ENCODE results near the gene SMIM33. TPM values are rescaled to one million over a fixed set of nuclear protein-coding genes. Genes with fewer than 3 reads are reported as not detected.

Gene SMIM33
- total and polyA plus RNA-seq, 2 donors (not counting 1 experiment from before 2014, with no cell fraction given): not detected

GRCh38 chr5:139514486-139514856 is 43.7 kb downstream of the SMIM33 start:
- Histone ChIP-seq H3K4me2 (ENCODE audit: extremely low read depth, insufficient read depth, low read length) (no peak overlapping the region), H3K4me3 (replicated peaks in 1 of 4; ENCODE audit: control extremely low read depth in 1 of 4, insufficient read depth in 1 of 4, low read depth in 3 of 4, low read length in 4 of 4) (no peak overlapping the region), H3K4me1 (ENCODE audit: control insufficient read depth, extremely low read depth, insufficient read depth, low read length) (peaks cover 3% of the 10 kb centered on the region), H3K9ac (ENCODE audit: insufficient read depth, low read length) (no peak overlapping the region), H3K27ac (ENCODE audit: insufficient read depth, low read length) (no peak overlapping the region), H4K20me1 (ENCODE audit: control insufficient read depth, extremely low read depth, insufficient read depth, low read length) (no peaks in the 10 kb centered on the region), H3K36me3 (ENCODE audit: control insufficient read depth, insufficient read depth, low read length) (no peaks in the 10 kb centered on the region), H3K9me3 (ENCODE audit: control insufficient read depth, insufficient read depth, low read depth, low read length) (no peaks in the 10 kb centered on the region), H3K27me3 (ENCODE audit: control insufficient read depth, insufficient read depth, low read length) (no peaks in the 10 kb centered on the region), H3K79me2 (ENCODE audit: control insufficient read depth, insufficient read depth, low read length) (no peaks in the 10 kb centered on the region), H2AFZ (ENCODE audit: low read length) (no peak overlapping the region)
- no peak for DNase-seq (ENCODE audit: low read depth in 2 of 2)
- TF ChIP-seq EZH2 (IDR thresholded peaks at IDR 0.05; ENCODE audit: low read length, missing control alignments) (no peak), CTCF (conservative IDR thresholded peaks at IDR 0.05 in 1 of 2, IDR thresholded peaks at IDR 0.05 in 1 of 2; ENCODE audit: low read depth in 1 of 2, low read length in 2 of 2) (no peak)

- peak overlapping the region; percentile 91 for H3K4me2 ChIP-seq (ENCODE audit: extremely low read depth, insufficient read depth, low read length)
- H3K9ac ChIP-seq (ENCODE audit: insufficient read depth, low read length): peak overlapping the region; percentile 73
- H3K27me3 ChIP-seq (ENCODE audit: control insufficient read depth, insufficient read depth, low read length): no peaks in the 10 kb centered on the region
- no peak for TF ChIP-seq EZH2 (IDR thresholded peaks at IDR 0.05; ENCODE audit: low read length, missing control alignments)
- TF ChIP-seq CTCF (conservative IDR thresholded peaks at IDR 0.05 in 1 of 2, IDR thresholded peaks at IDR 0.05 in 1 of 2; ENCODE audit: low read depth in 1 of 2, low read length in 2 of 2): peak; percentile 70 to 80
- no peaks in the 10 kb centered on the region for H3K79me2 ChIP-seq (ENCODE audit: control insufficient read depth, insufficient read depth, low read length)
- peaks cover 3% of the 10 kb centered on the region for H3K4me1 ChIP-seq (ENCODE audit: control insufficient read depth, extremely low read depth, insufficient read depth, low read length)
- peak overlapping the region; percentile 46 to 64 (median 60) for H3K4me3 ChIP-seq (replicated peaks in 1 of 4; ENCODE audit: control extremely low read depth in 1 of 4, insufficient read depth in 1 of 4, low read depth in 3 of 4, low read length in 4 of 4)
- no peaks in the 10 kb centered on the region for H4K20me1 ChIP-seq (ENCODE audit: control insufficient read depth, extremely low read depth, insufficient read depth, low read length)
- H3K36me3 ChIP-seq (ENCODE audit: control insufficient read depth, insufficient read depth, low read length): no peaks in the 10 kb centered on the region
- peak overlapping the region; percentile 63 for H3K27ac ChIP-seq (ENCODE audit: insufficient read depth, low read length)
- H2AFZ ChIP-seq (ENCODE audit: low read length): peak overlapping the region; percentile 100
- DNase-seq (ENCODE audit: low read depth in 2 of 2): peak; percentile 76 to 81
- H3K9me3 ChIP-seq (ENCODE audit: control insufficient read depth, insufficient read depth, low read depth, low read length): no peaks in the 10 kb centered on the region
These were observed 47.1 kb downstream of the SMIM33 start for GRCh38 chr5:139517683-139518564.

Other genes with a start within 250 kb of the SMIM33 start
- 183 and 275 TPM in 2 replicates for gene MATR3, start 177.3 kb upstream of the SMIM33 start, total RNA-seq
- 167 and 175 TPM in 2 replicates for gene MATR3, start 177.3 kb upstream of the SMIM33 start, polyA plus RNA-seq
- gene PAIP2, start 129.2 kb upstream of the SMIM33 start, total RNA-seq: 59.0 and 68.1 TPM in 2 replicates
- 79.6 and 105 TPM in 2 replicates for gene PAIP2, start 129.2 kb upstream of the SMIM33 start, polyA plus RNA-seq
- not detected in 2 replicates for gene SLC23A1, start 87.7 kb upstream of the SMIM33 start, total RNA-seq
- gene SLC23A1, start 87.7 kb upstream of the SMIM33 start, polyA plus RNA-seq: not detected in 2 replicates
- gene MZB1, start 81.1 kb upstream of the SMIM33 start, total RNA-seq: 0.17 TPM in 1 of 2 replicates, not detected in the other
- gene MZB1, start 81.1 kb upstream of the SMIM33 start, polyA plus RNA-seq: not detected in 2 replicates
- 0.77 and 1.5 TPM in 2 replicates for gene PROB1, start 75.9 kb upstream of the SMIM33 start, total RNA-seq
- gene PROB1, start 75.9 kb upstream of the SMIM33 start, polyA plus RNA-seq: 0.34 and 0.43 TPM in 2 replicates
- gene SPATA24, start 66.9 kb upstream of the SMIM33 start, total RNA-seq: 6.4 and 7.4 TPM in 2 replicates
- gene SPATA24, start 66.9 kb upstream of the SMIM33 start, polyA plus RNA-seq: 5.3 and 5.6 TPM in 2 replicates
- 12.6 and 13.6 TPM in 2 replicates for gene DNAJC18, start 31.5 kb upstream of the SMIM33 start, total RNA-seq
- 9.4 and 14.6 TPM in 2 replicates for gene DNAJC18, start 31.5 kb upstream of the SMIM33 start, polyA plus RNA-seq
- gene ECSCR, start 8.3 kb upstream of the SMIM33 start, total RNA-seq: not detected in 2 replicates
- gene ECSCR, start 8.3 kb upstream of the SMIM33 start, polyA plus RNA-seq: 0.18 and 0.24 TPM in 2 replicates
- 35.7 and 70.2 TPM in 2 replicates for gene STING1, start 11.8 kb downstream of the SMIM33 start, total RNA-seq
- gene STING1, start 11.8 kb downstream of the SMIM33 start, polyA plus RNA-seq: 70.9 and 78.4 TPM in 2 replicates
- 49.1 and 62.9 TPM in 2 replicates for gene UBE2D2, start 90.3 kb downstream of the SMIM33 start, total RNA-seq
- gene UBE2D2, start 90.3 kb downstream of the SMIM33 start, polyA plus RNA-seq: 52.9 and 56.5 TPM in 2 replicates
- gene CXXC5, start 177.3 kb downstream of the SMIM33 start, total RNA-seq: 29.0 and 43.9 TPM in 2 replicates
- 15.8 and 18.6 TPM in 2 replicates for gene CXXC5, start 177.3 kb downstream of the SMIM33 start, polyA plus RNA-seq

All from fibroblast of lung (primary cell).